Mucosa of rectum (tissue), 2 donors: Measurements from ENCODE around the gene FARP1.
A peak's percentile ranks its signal among the peaks of the same experiment; 100 is the strongest.

Experiments
- H3K27ac ChIP-seq, 2 donors: one replicate each; pipeline ENCODE4 v1.7.0; 2013; ENCODE audit warnings: inconsistent platforms in 2 of 2, low read depth in 2 of 2, low read length in 2 of 2
- H3K27me3 ChIP-seq, 2 donors: one replicate each; pipeline ENCODE4 v1.7.0; 2013; ENCODE audit warnings: low read length in 2 of 2; ENCODE audit not compliant: control insufficient read depth in 2 of 2, insufficient read depth in 2 of 2
- H3K36me3 ChIP-seq, 2 donors: one replicate each; pipeline ENCODE4 v1.7.0; 2013; ENCODE audit warnings: low read length in 2 of 2; ENCODE audit not compliant: control insufficient read depth in 2 of 2, insufficient read depth in 2 of 2
- H3K4me1 ChIP-seq, 2 donors: one replicate each; pipeline ENCODE4 v1.7.0; 2013; ENCODE audit warnings: low read length in 2 of 2, mild to moderate bottlenecking in 1 of 2; ENCODE audit not compliant: control insufficient read depth in 2 of 2, insufficient read depth in 2 of 2
- H3K4me3 ChIP-seq, 2 donors: one replicate each; pipeline ENCODE4 v1.7.0; 2013; ENCODE audit warnings: low read length in 2 of 2
- H3K9ac ChIP-seq, 2 donors: one replicate each; pipeline ENCODE4 v1.7.0; 2013; ENCODE audit warnings: low read length in 2 of 2, low read depth in 1 of 2, mild to moderate bottlenecking in 1 of 2
- H3K9me3 ChIP-seq, 2 donors: one replicate each; pipeline ENCODE4 v1.7.0; 2013; ENCODE audit warnings: low read length in 2 of 2; ENCODE audit not compliant: control insufficient read depth in 2 of 2
- donor health status: healthy.
- donor health status: Normal muscosa, but diverticular disease.

FARP1 gene

DNA sequence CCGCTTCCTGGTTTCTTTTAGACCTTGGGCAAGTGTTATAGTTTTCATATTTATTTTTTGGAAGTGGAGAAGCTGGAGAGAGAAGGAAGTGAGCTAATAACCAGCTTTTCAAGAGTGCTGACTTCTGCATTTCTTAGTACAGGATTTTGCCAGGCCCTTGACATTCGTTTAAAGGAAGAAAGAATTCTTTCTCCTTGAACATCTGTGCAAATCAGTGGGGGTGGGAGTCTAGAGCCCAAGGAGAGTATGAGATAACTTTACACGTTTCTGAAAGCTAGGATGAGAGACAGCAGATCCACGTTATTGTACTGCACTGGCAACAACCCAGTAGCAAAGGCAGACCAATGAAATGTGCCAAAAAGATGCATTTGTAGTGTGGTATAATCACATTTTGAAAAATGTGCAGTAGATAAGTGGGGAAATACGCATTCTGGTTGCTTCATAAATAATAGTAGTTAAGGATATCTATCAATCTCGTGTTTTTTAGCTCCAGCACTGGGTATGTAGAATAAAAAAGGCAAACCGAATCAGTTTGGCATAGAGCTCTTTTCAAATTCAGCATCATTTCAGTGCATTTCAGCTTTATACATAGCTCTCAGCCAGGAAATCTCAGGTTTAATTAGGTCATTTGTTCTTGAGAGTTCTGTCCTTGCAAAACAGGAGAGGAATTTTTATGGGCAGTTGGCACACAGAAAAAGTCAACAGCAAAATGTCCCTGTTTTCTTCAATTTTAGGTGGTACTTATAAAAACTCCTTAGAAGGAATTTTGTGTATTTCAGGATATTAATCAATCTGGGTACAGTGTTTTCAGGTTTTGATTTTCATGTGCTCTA lies 29.9 kb downstream of the FARP1 start:
- H3K4me3 ChIP-seq, result no peak overlapping the region
- H3K9me3 ChIP-seq, result no peaks in the 10 kb centered on the region
- peaks cover 3 to 9% of the 10 kb centered on the region in 2 donors for H3K4me1 ChIP-seq
- H3K27me3 ChIP-seq, result no peaks in the 10 kb centered on the region
- H3K36me3 ChIP-seq, result no peaks in the 10 kb centered on the region
- peak overlapping the region; percentile 16 to 17 for H3K27ac ChIP-seq
- H3K9ac ChIP-seq, result no peak overlapping the region

- H3K4me1 ChIP-seq, result peaks cover 3 to 9% of the 10 kb centered on the region in 2 donors
- no peaks in the 10 kb centered on the region for H3K36me3 ChIP-seq
- peak overlapping the region in 1 of 2 donors; percentile 1 for H3K27ac ChIP-seq
- H3K27me3 ChIP-seq, result no peaks in the 10 kb centered on the region
- no peak overlapping the region for H3K9ac ChIP-seq
- no peaks in the 10 kb centered on the region for H3K9me3 ChIP-seq
- no peak overlapping the region for H3K4me3 ChIP-seq
Measured at GRCh38 chr13:98173431-98174152, 30.7 kb downstream of the FARP1 start.

GRCh38 chr13:98174307-98174706 lies 31.4 kb downstream of the FARP1 start:
- H3K9ac ChIP-seq, result no peak overlapping the region
- H3K27me3 ChIP-seq, result no peaks in the 10 kb centered on the region
- H3K4me3 ChIP-seq, result no peak overlapping the region
- no peaks in the 10 kb centered on the region for H3K9me3 ChIP-seq
- H3K27ac ChIP-seq, result no peak overlapping the region
- H3K36me3 ChIP-seq, result no peaks in the 10 kb centered on the region
- H3K4me1 ChIP-seq, result peaks cover 3 to 9% of the 10 kb centered on the region in 2 donors

DNA sequence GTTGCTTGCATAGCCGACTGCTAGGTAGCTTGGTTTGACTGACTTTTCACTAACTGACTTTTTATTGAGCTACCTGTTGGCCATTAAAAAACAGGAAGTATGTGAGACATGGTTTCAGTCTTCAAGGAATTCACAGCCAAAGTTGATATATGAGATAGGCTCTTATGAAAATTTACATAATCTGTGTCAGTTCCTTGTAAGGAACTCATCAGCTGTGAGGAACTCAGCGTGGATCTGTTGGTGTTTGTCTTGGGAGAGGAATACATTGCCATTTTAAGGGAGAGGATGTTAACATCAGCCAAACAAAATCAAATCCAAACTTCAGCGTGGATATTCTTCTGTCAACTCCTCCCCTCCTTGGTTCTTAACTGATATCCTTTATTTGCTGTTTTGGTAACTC lies 32.1 kb downstream of the FARP1 start:
- H3K4me3 ChIP-seq, result no peak overlapping the region

DNA sequence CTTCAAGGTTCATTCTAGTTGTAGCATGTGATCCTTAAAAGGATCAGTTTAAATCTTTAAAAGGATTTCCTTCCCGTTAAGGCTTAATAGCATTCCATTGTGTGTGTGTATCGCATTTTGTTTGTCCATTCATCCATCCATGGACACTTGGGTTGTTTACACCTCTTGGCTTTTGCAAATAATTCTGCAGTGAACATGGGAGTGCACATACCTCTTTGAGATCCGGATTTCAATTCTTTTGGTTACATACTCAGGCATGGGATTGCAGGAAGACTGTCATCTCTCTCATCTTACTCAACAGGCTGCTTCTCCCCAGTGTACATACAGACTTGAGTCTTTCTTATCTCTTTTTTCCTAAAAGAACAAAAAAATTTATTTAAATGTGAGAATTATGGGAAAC lies 32.9 kb downstream of the FARP1 start:
- no peak overlapping the region for H3K9ac ChIP-seq
- no peaks in the 10 kb centered on the region for H3K27me3 ChIP-seq
- no peaks in the 10 kb centered on the region for H3K36me3 ChIP-seq
- H3K4me1 ChIP-seq, result peaks cover 3 to 9% of the 10 kb centered on the region in 2 donors
- H3K4me3 ChIP-seq, result no peak overlapping the region
- H3K9me3 ChIP-seq, result no peaks in the 10 kb centered on the region
- H3K27ac ChIP-seq, result no peak overlapping the region

More for the DNA sequence above, 32.1 kb downstream of the FARP1 start:
- H3K9ac ChIP-seq, result no peak overlapping the region
- H3K36me3 ChIP-seq, result no peaks in the 10 kb centered on the region
- H3K27ac ChIP-seq, result no peak overlapping the region
- H3K9me3 ChIP-seq, result no peaks in the 10 kb centered on the region
- peaks cover 3 to 9% of the 10 kb centered on the region in 2 donors for H3K4me1 ChIP-seq
- H3K27me3 ChIP-seq, result no peaks in the 10 kb centered on the region

DNA sequence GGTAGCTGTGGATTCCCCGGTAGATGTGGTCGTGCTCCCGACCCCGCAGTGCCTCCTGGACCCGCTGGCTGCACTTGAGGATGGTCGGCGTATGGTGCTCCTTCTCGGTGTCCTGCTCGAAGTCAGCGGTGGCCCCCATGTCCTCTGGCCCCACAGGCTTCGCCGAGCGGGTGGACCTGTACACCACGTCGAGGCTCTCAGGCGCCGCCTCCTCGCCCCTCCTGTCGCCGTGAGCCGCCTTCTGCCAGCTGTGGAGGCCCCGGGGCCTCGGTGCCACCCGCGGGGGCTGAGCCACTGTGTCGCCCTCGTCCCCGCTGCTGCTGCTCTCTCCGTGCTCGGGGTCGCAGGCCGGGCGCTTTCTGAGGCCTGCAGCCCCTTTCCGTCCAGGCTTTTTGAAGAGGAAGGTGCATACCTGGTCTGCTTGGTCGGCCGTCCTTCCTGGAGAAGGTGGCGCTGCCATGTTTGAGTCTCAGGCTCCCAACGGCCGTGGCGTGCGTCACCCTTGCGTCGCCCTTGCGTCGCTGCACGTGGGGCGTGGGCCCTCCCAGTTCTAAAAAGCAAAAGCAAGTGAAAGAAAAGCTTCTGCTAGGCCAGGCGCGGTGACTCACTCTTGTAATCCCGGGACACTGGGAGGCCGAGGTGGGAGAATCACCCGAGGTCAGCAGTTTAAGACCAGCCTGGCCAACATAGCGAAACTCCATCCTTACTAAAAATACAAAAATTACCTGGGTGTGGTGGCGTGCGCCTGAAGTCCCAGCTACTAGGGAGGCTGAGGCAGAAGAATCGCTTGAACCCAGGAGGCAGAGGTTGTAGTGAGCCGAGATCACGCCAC lies 34.1 kb downstream of the FARP1 start, which contains the start of gene RNF113B:
Gene RNF113B (minus strand): TSS at position 493 of the 832 bp plus-strand sequence. CDS start 33 bp downstream, at position 460.
- peaks cover 0 to 6% of the 10 kb centered on the region in 2 donors for H3K4me1 ChIP-seq
- H3K36me3 ChIP-seq, result no peaks in the 10 kb centered on the region

GRCh38 chr13:98180092-98180491 lies 37.2 kb downstream of the FARP1 start:
- no peaks in the 10 kb centered on the region for H3K4me1 ChIP-seq
- no peak overlapping the region for H3K27ac ChIP-seq
- H3K4me3 ChIP-seq, result no peak overlapping the region
- H3K9ac ChIP-seq, result no peak overlapping the region
- H3K36me3 ChIP-seq, result no peaks in the 10 kb centered on the region
- no peaks in the 10 kb centered on the region for H3K9me3 ChIP-seq
- H3K27me3 ChIP-seq, result no peaks in the 10 kb centered on the region

More for the DNA sequence above, 34.1 kb downstream of the FARP1 start, which contains the start of gene RNF113B:
- H3K9ac ChIP-seq, result no peak within 1 kb of the TSS
- H3K27me3 ChIP-seq, result no peaks in the 10 kb centered on the region
- H3K27ac ChIP-seq, result no peak within 1 kb of the TSS
- no peaks in the 10 kb centered on the region for H3K9me3 ChIP-seq
- no peak within 1 kb of the TSS for H3K4me3 ChIP-seq

- H3K4me3 ChIP-seq, result no peak overlapping the region
- no peaks in the 10 kb centered on the region for H3K36me3 ChIP-seq
- no peak overlapping the region for H3K27ac ChIP-seq
- no peaks in the 10 kb centered on the region for H3K4me1 ChIP-seq
- H3K9me3 ChIP-seq, result no peaks in the 10 kb centered on the region
- H3K9ac ChIP-seq, result no peak overlapping the region
- H3K27me3 ChIP-seq, result no peaks in the 10 kb centered on the region
Measured at GRCh38 chr13:98181111-98181815, 38.4 kb downstream of the FARP1 start.

GRCh38 chr13:98182153-98182552 lies 39.3 kb downstream of the FARP1 start:
- H3K27me3 ChIP-seq, result no peaks in the 10 kb centered on the region
- H3K4me3 ChIP-seq, result no peak overlapping the region
- H3K27ac ChIP-seq, result no peak overlapping the region

More at GRCh38 chr13:98182153-98182552, 39.3 kb downstream of the FARP1 start:
- no peaks in the 10 kb centered on the region for H3K36me3 ChIP-seq
- H3K9me3 ChIP-seq, result no peaks in the 10 kb centered on the region
- H3K4me1 ChIP-seq, result no peaks in the 10 kb centered on the region
- no peak overlapping the region for H3K9ac ChIP-seq
